ENCODE data around the gene SPINT2.

The SPINT2 gene

GRCh38 chr19:38323291-38323690 lies 58.9 kb downstream of the SPINT2 start:
- Histone ChIP-seq H3K9ac (ENCODE audit: insufficient read length) (no peak overlapping the region), H3K9me3 (ENCODE audit: low read depth, low read length) (no peaks in the 10 kb centered on the region), H3K27ac (no peak overlapping the region), H3K4me3 (no peak overlapping the region), H3K36me3 (ENCODE audit: insufficient read depth, low read length) (no peaks in the 10 kb centered on the region)
- TF ChIP-seq FOXP2 (optimal IDR thresholded peaks at IDR 0.05; ENCODE audit: control extremely low read depth, extremely low read length, insufficient read depth) = no peak
- TF ChIP-seq POLR2AphosphoS5 (IDR thresholded peaks at IDR 0.05; ENCODE audit: borderline replicate concordance, low read depth, low read length) = no peak
- no peak for TF ChIP-seq EZH2 (IDR thresholded peaks at IDR 0.05)
- no peak for DNase-seq (ENCODE audit: low read depth, low spot score)

DNA sequence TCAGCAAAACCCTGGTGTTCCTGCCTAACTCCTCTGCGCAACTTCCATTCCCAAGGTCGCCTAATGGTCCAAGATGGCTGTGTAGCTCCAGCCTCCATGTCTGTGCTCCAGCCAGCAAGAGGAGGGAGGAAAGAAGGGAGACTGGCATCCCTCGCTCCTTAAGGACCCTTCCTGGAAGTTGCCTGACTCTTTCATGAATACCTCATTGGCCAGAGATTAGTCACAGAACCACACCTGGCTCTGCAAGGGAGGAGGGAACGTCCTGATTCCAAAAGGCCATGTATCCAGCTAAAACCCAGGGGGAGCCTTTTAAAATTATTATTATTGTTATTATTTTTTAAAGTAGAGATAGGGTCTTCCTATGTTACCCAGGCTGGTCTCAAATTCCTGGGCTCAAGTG lies 60.1 kb downstream of the SPINT2 start:
- DNase-seq (ENCODE audit: low read depth, low spot score) = no peak
- no peak overlapping the region for H3K9ac ChIP-seq (ENCODE audit: insufficient read length)
- TF ChIP-seq POLR2AphosphoS5 (IDR thresholded peaks at IDR 0.05; ENCODE audit: borderline replicate concordance, low read depth, low read length) = no peak
- TF ChIP-seq FOXP2 (optimal IDR thresholded peaks at IDR 0.05; ENCODE audit: control extremely low read depth, extremely low read length, insufficient read depth) = no peak
- no peak for TF ChIP-seq EZH2 (IDR thresholded peaks at IDR 0.05)
- H3K27ac ChIP-seq = no peak overlapping the region
- H3K9me3 ChIP-seq (ENCODE audit: low read depth, low read length) = no peaks in the 10 kb centered on the region
- H3K36me3 ChIP-seq (ENCODE audit: insufficient read depth, low read length) = no peaks in the 10 kb centered on the region
- H3K4me3 ChIP-seq = no peak overlapping the region

GRCh38 chr19:38326591-38326990 lies 62.2 kb downstream of the SPINT2 start:
- Histone ChIP-seq H3K27ac (no peak overlapping the region), H3K9ac (ENCODE audit: insufficient read length) (no peak overlapping the region), H3K4me3 (no peak overlapping the region), H3K36me3 (ENCODE audit: insufficient read depth, low read length) (no peaks in the 10 kb centered on the region), H3K9me3 (ENCODE audit: low read depth, low read length) (no peaks in the 10 kb centered on the region)
- DNase-seq (ENCODE audit: low read depth, low spot score) = no peak
- TF ChIP-seq POLR2AphosphoS5 (IDR thresholded peaks at IDR 0.05; ENCODE audit: borderline replicate concordance, low read depth, low read length) (no peak), FOXP2 (optimal IDR thresholded peaks at IDR 0.05; ENCODE audit: control extremely low read depth, extremely low read length, insufficient read depth) (no peak), EZH2 (IDR thresholded peaks at IDR 0.05) (no peak)

- H3K27ac ChIP-seq = no peak overlapping the region
Observed at GRCh38 chr19:38329651-38330050, 65.3 kb downstream of the SPINT2 start.

GRCh38 chr19:38331728-38332127 lies 67.4 kb downstream of the SPINT2 start:
- H3K4me3 ChIP-seq = no peak overlapping the region
- H3K9ac ChIP-seq (ENCODE audit: insufficient read length) = no peak overlapping the region
- H3K27ac ChIP-seq = no peak overlapping the region
- TF ChIP-seq POLR2AphosphoS5 (IDR thresholded peaks at IDR 0.05; ENCODE audit: borderline replicate concordance, low read depth, low read length) (no peak), FOXP2 (optimal IDR thresholded peaks at IDR 0.05; ENCODE audit: control extremely low read depth, extremely low read length, insufficient read depth) (no peak), EZH2 (IDR thresholded peaks at IDR 0.05) (no peak)
- H3K9me3 ChIP-seq (ENCODE audit: low read depth, low read length) = no peaks in the 10 kb centered on the region
- H3K36me3 ChIP-seq (ENCODE audit: insufficient read depth, low read length) = no peaks in the 10 kb centered on the region
- no peak for DNase-seq (ENCODE audit: low read depth, low spot score)

More at GRCh38 chr19:38329651-38330050, 65.3 kb downstream of the SPINT2 start:
- no peaks in the 10 kb centered on the region for H3K9me3 ChIP-seq (ENCODE audit: low read depth, low read length)
- H3K36me3 ChIP-seq (ENCODE audit: insufficient read depth, low read length) = no peaks in the 10 kb centered on the region
- no peak for DNase-seq (ENCODE audit: low read depth, low spot score)
- no peak overlapping the region for H3K4me3 ChIP-seq
- no peak for TF ChIP-seq FOXP2 (optimal IDR thresholded peaks at IDR 0.05; ENCODE audit: control extremely low read depth, extremely low read length, insufficient read depth)
- no peak for TF ChIP-seq POLR2AphosphoS5 (IDR thresholded peaks at IDR 0.05; ENCODE audit: borderline replicate concordance, low read depth, low read length)
- no peak for TF ChIP-seq EZH2 (IDR thresholded peaks at IDR 0.05)
- H3K9ac ChIP-seq (ENCODE audit: insufficient read length) = no peak overlapping the region

GRCh38 chr19:38333245-38333644 lies 68.9 kb downstream of the SPINT2 start:
- H3K36me3 ChIP-seq (ENCODE audit: insufficient read depth, low read length) = no peaks in the 10 kb centered on the region
- H3K9me3 ChIP-seq (ENCODE audit: low read depth, low read length) = no peaks in the 10 kb centered on the region
- no peak overlapping the region for H3K9ac ChIP-seq (ENCODE audit: insufficient read length)
- no peak for TF ChIP-seq FOXP2 (optimal IDR thresholded peaks at IDR 0.05; ENCODE audit: control extremely low read depth, extremely low read length, insufficient read depth)
- no peak for TF ChIP-seq POLR2AphosphoS5 (IDR thresholded peaks at IDR 0.05; ENCODE audit: borderline replicate concordance, low read depth, low read length)
- no peak for TF ChIP-seq EZH2 (IDR thresholded peaks at IDR 0.05)
- H3K27ac ChIP-seq = no peak overlapping the region
- no peak overlapping the region for H3K4me3 ChIP-seq
- no peak for DNase-seq (ENCODE audit: low read depth, low spot score)

DNA sequence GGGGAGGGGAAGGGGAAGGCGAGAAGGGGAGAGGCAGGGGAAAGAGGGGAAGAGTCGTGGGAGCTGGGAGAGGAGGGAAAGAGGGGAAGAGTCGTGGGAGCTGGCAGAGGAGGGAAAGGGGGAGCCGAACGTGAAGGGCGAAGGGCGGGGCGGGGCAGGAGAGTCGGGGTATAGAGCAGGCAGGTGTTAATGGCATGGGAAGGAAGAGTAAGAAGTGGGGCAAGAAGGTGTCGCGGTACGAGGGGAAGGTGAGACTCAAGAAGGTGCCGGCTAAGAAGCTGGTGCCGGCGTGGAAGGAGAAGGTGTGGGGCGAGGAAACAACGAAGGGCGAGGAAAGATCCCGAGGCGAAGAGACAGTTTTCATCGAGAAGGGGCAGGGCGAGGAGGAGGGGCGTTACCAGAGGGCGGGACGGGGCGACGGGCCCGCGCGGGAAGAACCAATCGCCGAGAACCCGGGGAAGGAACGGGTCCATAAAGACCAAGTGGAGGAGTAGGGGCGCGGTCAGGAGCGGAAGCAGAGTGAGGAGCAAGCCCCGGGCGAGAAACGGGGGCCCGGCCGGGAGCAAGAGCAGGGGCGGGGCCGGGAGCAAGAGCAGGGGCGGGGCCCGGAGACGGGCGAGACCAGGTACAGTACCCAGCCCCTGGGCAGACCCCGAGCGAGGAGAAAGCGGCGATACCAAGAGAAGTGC lies 71.7 kb downstream of the SPINT2 start:
- Histone ChIP-seq H3K27ac (peak overlapping the region; percentile 75), H3K36me3 (ENCODE audit: insufficient read depth, low read length) (no peaks in the 10 kb centered on the region), H3K9ac (ENCODE audit: insufficient read length) (peak overlapping the region; percentile 64), H3K9me3 (ENCODE audit: low read depth, low read length) (no peaks in the 10 kb centered on the region), H3K4me3 (peak overlapping the region; percentile 98)
- DNase-seq (ENCODE audit: low read depth, low spot score) = peak; percentile 71
- TF ChIP-seq FOXP2 (optimal IDR thresholded peaks at IDR 0.05; ENCODE audit: control extremely low read depth, extremely low read length, insufficient read depth) (no peak), EZH2 (IDR thresholded peaks at IDR 0.05) (no peak), POLR2AphosphoS5 (IDR thresholded peaks at IDR 0.05; ENCODE audit: borderline replicate concordance, low read depth, low read length) (peak; percentile 2; the same call in 1 of the 2 replicates)

- TF ChIP-seq POLR2AphosphoS5 (IDR thresholded peaks at IDR 0.05; ENCODE audit: borderline replicate concordance, low read depth, low read length) = no peak
- no peak for TF ChIP-seq FOXP2 (optimal IDR thresholded peaks at IDR 0.05; ENCODE audit: control extremely low read depth, extremely low read length, insufficient read depth)
- TF ChIP-seq EZH2 (IDR thresholded peaks at IDR 0.05) = no peak
- DNase-seq (ENCODE audit: low read depth, low spot score) = peak; percentile 85
- H3K9me3 ChIP-seq (ENCODE audit: low read depth, low read length) = no peaks in the 10 kb centered on the region
- no peaks in the 10 kb centered on the region for H3K36me3 ChIP-seq (ENCODE audit: insufficient read depth, low read length)
- H3K9ac ChIP-seq (ENCODE audit: insufficient read length) = peak overlapping the region; percentile 64
- peak overlapping the region; percentile 98 for H3K4me3 ChIP-seq
- peak overlapping the region; percentile 75 for H3K27ac ChIP-seq
Observed at GRCh38 chr19:38336638-38337359, 72.4 kb downstream of the SPINT2 start.

All from SK-N-MC (cell line).